Activated gamma-delta T cell treated with anti-CD3 and anti-CD28 coated beads, Interleukin-2, amount 50 U/mL, for 16 hours (primary cell): Measurements from ENCODE around the gene RPL23.

Experiments used
- DNase-seq: peaks from one replicate; pipeline ENCODE4 v3.0.0-alpha.2; 2020; ENCODE audit warnings: low read depth

Gene RPL23

GRCh38 chr17:38853292-38854219 is at the start of gene RPL23:
TSS of gene RPL23 (minus strand) at chr17:38853721. CDS start at chr17:38853710, 11 bp downstream.
- DNase-seq: peak; percentile 81

GRCh38 chr17:38900978-38901656 is 47.6 kb upstream of the RPL23 start:
- DNase-seq: peak; percentile 45

GRCh38 chr17:38899421-38899820 is 45.9 kb upstream of the RPL23 start:
- DNase-seq: no peak

GRCh38 chr17:38898812-38899348 is 45.4 kb upstream of the RPL23 start:
- peak; percentile 89 for DNase-seq

GRCh38 chr17:38898291-38898679 is 44.8 kb upstream of the RPL23 start:
- DNase-seq: no peak

GRCh38 chr17:38897671-38898290 is 44.3 kb upstream of the RPL23 start:
- DNase-seq: no peak

GRCh38 chr17:38897176-38897575 is 43.7 kb upstream of the RPL23 start:
- DNase-seq: no peak

- no peak for DNase-seq
Measured at GRCh38 chr17:38896346-38896954, 42.9 kb upstream of the RPL23 start.

GRCh38 chr17:38894276-38894675 is 40.8 kb upstream of the RPL23 start:
- DNase-seq: no peak

- no peak for DNase-seq
Measured at GRCh38 chr17:38893607-38894006, 40.1 kb upstream of the RPL23 start.

GRCh38 chr17:38893113-38893512 is 39.6 kb upstream of the RPL23 start:
- no peak for DNase-seq

- DNase-seq: no peak
Measured at GRCh38 chr17:38892620-38893019, 39.1 kb upstream of the RPL23 start.

GRCh38 chr17:38892083-38892482 is 38.6 kb upstream of the RPL23 start:
- DNase-seq: no peak

- DNase-seq: no peak
Measured at GRCh38 chr17:38891441-38891840, 37.9 kb upstream of the RPL23 start.

- no peak for DNase-seq
Measured at GRCh38 chr17:38890410-38890746, 36.9 kb upstream of the RPL23 start.

GRCh38 chr17:38889745-38890409 is 36.4 kb upstream of the RPL23 start:
- no peak for DNase-seq

GRCh38 chr17:38888842-38889241 is 35.3 kb upstream of the RPL23 start:
- no peak for DNase-seq

GRCh38 chr17:38886643-38887010 is 33.1 kb upstream of the RPL23 start:
- DNase-seq: no peak

- DNase-seq: no peak
Measured at GRCh38 chr17:38885728-38886642, 32.5 kb upstream of the RPL23 start.

- DNase-seq: no peak
Measured at GRCh38 chr17:38885044-38885727, 31.7 kb upstream of the RPL23 start.
